OCI-LY7 (cell line): Measurements from ENCODE around the gene RHOBTB3. TPM values are rescaled to one million over a fixed set of nuclear protein-coding genes. Genes with fewer than 3 reads are reported as not detected.

Experiments
- BruUV-seq: library from RNA; stranded (reverse); fragments of 400-500 nt; replicated peaks from 2 replicates; lab custom pipeline; 2021; lab: Mats Ljungman, UMichigan
- CTCF ChIA-PET: fragments of 300-600 bp; sonication (Branson Sonifier 250); formaldehyde crosslinking; loops from one replicate; lab custom pipeline; 2022; ENCODE audit warnings: antibody characterized with exemption; ENCODE audit not compliant: unreplicated experiment; lab: Charles Lee
- POLR2A ChIA-PET: fragments of 300-600 bp; sonication (Branson Sonifier 250); formaldehyde crosslinking; loops from one replicate; lab custom pipeline; 2022; ENCODE audit warnings: antibody characterized with exemption; lab: Charles Lee
- DNase-seq: peaks from one replicate; pipeline ENCODE4 v3.0.0-alpha.2; 2015; ENCODE audit warnings: low spot score
- H2AFZ ChIP-seq: fragments of 200-600 bp; sonication (generic), shearing (Covaris generic); 2 replicates; pipeline ENCODE4 v1.6.1; 2014; ENCODE audit warnings: mild to moderate bottlenecking, antibody characterized with exemption, low read length, moderate library complexity
- H3K27ac ChIP-seq: fragments of 200-600 bp; sonication (generic); 2 replicates; pipeline ENCODE4 v1.5.1; 2014; ENCODE audit warnings: mixed run types, low read depth, mild to moderate bottlenecking, moderate library complexity, low read length, inconsistent platforms; ENCODE audit not compliant: poor library complexity, severe bottlenecking
- H3K36me3 ChIP-seq: fragments of 200-600 bp; sonication (generic); 2 replicates; pipeline ENCODE4 v1.6.1; 2014; ENCODE audit warnings: mild to moderate bottlenecking, antibody characterized with exemption, low read length, moderate library complexity, mixed read lengths; ENCODE audit not compliant: insufficient read depth
- H3K4me1 ChIP-seq: fragments of 200-600 bp; sonication (generic); 2 replicates; pipeline ENCODE4 v1.5.1; 2014; ENCODE audit warnings: mild to moderate bottlenecking, low read length; ENCODE audit not compliant: insufficient read depth, poor library complexity, severe bottlenecking
- H3K4me2 ChIP-seq: fragments of 200-600 bp; sonication (generic); 2 replicates; pipeline ENCODE4 v1.6.1; 2014; ENCODE audit warnings: mild to moderate bottlenecking, low read length
- H3K4me3 ChIP-seq: fragments of 200-600 bp; sonication (generic); 2 replicates; pipeline ENCODE4 v1.5.1; 2014; ENCODE audit warnings: mild to moderate bottlenecking, low read depth, low read length; ENCODE audit not compliant: poor library complexity, severe bottlenecking
- H3K79me2 ChIP-seq: fragments of 200-600 bp; sonication (generic); 2 replicates; pipeline ENCODE4 v1.6.1; 2016; ENCODE audit warnings: low read depth, mild to moderate bottlenecking, low read length, moderate library complexity, mixed read lengths; ENCODE audit not compliant: insufficient read depth
- H3K9me2 ChIP-seq: fragments of 200-600 bp; sonication (generic); 2 replicates; pipeline ENCODE4 v1.6.1; 2016; ENCODE audit warnings: mild to moderate bottlenecking, low read length, mixed read lengths; ENCODE audit not compliant: insufficient read depth
- H3K9me3 ChIP-seq: fragments of 200-600 bp; sonication (generic); 2 replicates; pipeline ENCODE4 v1.6.1; 2014; ENCODE audit warnings: mild to moderate bottlenecking, mixed run types, low read length, mixed read lengths
- H4K20me1 ChIP-seq: fragments of 200-600 bp; sonication (generic); 2 replicates; pipeline ENCODE4 v1.6.1; 2014; ENCODE audit warnings: mild to moderate bottlenecking, antibody characterized with exemption, low read length, moderate library complexity, mixed read lengths; ENCODE audit not compliant: insufficient read depth
- EZH2phosphoT487 ChIP-seq: fragments of 200-600 bp; sonication (generic); IDR thresholded peaks from 2 replicates; pipeline ENCODE4 v1.6.1; 2018; ENCODE audit warnings: low read depth, borderline replicate concordance, mild to moderate bottlenecking, mixed run types, antibody characterized with exemption, low read length, moderate library complexity, mixed read lengths
- intact Hi-C: fragments of 100-400 bp; cut with micrococcal nuclease; formaldehyde crosslinking; loops from one replicate; pipeline ENCODE4 v1.10.0; 2022; ENCODE audit not compliant: unreplicated experiment
- total RNA-seq, 2 experiments: library from RNA; depleted of rRNA in 1 of 2; stranded (reverse); fragments of >200 nt in 1 of 2; shearing (Covaris generic) in 1 of 2; gene quantifications; 2 replicates each; pipeline ENCODE4 v1.2.3, GENCODE V29; 2014 to 2022
- TF ChIP-seq, protein P1 (sequence below): fragments of 200-600 bp; sonication (generic); conservative IDR thresholded peaks from 2 replicates; pipeline ENCODE4 v1.5.1; 2014; ENCODE audit warnings: mild to moderate bottlenecking, antibody characterized with exemption, low read length, moderate library complexity, mixed read lengths

Gene RHOBTB3
- total RNA-seq, 2 experiments from 2014 or later: 0.51 to 4.0 TPM

DNA sequence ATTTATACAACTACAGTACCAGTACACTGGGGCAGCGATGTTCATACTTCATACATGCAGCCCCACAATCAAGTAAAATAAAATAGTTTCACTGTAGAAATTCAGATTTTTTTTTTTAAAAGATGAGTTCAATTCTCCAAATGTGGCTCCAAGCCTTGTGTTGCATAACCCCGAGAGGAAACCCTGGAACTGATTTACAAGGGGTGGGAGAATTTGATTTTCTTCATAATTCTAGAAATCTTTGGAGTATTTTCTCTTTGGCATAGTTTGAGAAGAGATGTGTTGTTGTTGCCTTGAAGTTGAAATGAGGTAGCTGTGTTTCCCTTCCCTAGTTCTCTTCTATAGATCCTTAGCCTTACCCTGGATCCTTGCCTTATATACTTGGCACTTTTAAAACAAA lies 3.1 kb downstream of the RHOBTB3 start:
- H3K9me2 ChIP-seq: no peaks in the 10 kb centered on the region
- ChIA-PET CTCF (no interaction called here), POLR2A (no interaction called here)
- no peak for DNase-seq
- no peak overlapping the region for H3K4me3 ChIP-seq
- H2AFZ ChIP-seq: no peak overlapping the region
- BruUV-seq: no TSS peak
- H3K9me3 ChIP-seq: no peaks in the 10 kb centered on the region
- intact Hi-C loops: no loop called here
- no peaks in the 10 kb centered on the region for H3K4me1 ChIP-seq
- TF ChIP-seq, protein P1, sequence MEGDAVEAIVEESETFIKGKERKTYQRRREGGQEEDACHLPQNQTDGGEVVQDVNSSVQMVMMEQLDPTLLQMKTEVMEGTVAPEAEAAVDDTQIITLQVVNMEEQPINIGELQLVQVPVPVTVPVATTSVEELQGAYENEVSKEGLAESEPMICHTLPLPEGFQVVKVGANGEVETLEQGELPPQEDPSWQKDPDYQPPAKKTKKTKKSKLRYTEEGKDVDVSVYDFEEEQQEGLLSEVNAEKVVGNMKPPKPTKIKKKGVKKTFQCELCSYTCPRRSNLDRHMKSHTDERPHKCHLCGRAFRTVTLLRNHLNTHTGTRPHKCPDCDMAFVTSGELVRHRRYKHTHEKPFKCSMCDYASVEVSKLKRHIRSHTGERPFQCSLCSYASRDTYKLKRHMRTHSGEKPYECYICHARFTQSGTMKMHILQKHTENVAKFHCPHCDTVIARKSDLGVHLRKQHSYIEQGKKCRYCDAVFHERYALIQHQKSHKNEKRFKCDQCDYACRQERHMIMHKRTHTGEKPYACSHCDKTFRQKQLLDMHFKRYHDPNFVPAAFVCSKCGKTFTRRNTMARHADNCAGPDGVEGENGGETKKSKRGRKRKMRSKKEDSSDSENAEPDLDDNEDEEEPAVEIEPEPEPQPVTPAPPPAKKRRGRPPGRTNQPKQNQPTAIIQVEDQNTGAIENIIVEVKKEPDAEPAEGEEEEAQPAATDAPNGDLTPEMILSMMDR: no peak
- TF ChIP-seq EZH2phosphoT487: no peak
- no peaks in the 10 kb centered on the region for H3K36me3 ChIP-seq
- no peak overlapping the region for H3K4me2 ChIP-seq
- H4K20me1 ChIP-seq: no peaks in the 10 kb centered on the region
- no peaks in the 10 kb centered on the region for H3K79me2 ChIP-seq
- H3K27ac ChIP-seq: no peak overlapping the region

DNA sequence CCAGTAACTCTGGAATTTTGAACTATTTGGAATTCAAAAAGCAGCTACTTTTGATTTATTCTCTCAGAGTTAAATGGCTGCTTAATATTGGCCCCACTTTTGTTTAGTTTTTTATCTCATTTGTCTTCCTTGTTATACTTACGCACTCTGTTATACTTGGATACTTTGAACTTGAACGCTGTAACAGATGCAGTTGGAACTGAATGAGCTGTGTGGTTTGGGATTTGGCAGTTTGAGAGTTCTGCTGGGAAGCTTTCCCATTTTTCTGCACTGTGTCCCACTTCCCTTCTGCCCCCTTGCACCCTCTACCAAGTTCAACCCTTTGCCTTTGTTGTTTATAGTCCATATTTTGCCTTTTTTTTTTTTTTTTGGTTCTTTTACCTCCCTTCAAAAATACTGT lies 3.8 kb downstream of the RHOBTB3 start:
- POLR2A ChIA-PET: interaction anchor here (1.0 to 1.1 kb wide), 3 partner anchors 10 to 33 kb away, joined by 3 to 6 read pairs (median 4); no protein-coding TSS in a partner anchor
- CTCF ChIA-PET: no interaction called here

DNA sequence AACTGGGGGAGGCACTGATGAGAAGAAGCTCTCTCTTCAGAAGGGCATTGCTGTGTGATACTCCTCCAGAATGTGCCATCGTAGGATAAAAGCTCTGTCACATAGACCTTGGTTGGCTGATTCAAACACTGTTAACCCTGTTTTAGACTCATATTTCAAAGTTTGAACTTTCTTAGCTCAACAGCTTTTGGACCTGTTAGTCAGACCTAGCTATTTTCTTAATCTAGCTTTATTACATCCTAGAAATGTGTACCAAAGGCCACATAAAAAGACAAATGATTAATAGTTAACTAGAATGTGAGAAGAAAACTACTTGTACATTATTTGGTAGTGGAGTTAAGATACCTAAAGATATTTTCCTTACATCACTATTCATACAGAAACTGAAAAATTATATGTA lies 4.3 kb downstream of the RHOBTB3 start:
- Histone ChIP-seq H3K9me2 (no peaks in the 10 kb centered on the region), H3K79me2 (no peaks in the 10 kb centered on the region), H3K9me3 (no peaks in the 10 kb centered on the region), H4K20me1 (no peaks in the 10 kb centered on the region), H3K36me3 (no peaks in the 10 kb centered on the region), H3K27ac (no peak overlapping the region), H3K4me3 (no peak overlapping the region), H2AFZ (no peak overlapping the region), H3K4me2 (no peak overlapping the region), H3K4me1 (no peaks in the 10 kb centered on the region)
- ChIA-PET POLR2A (interaction anchor here (0.5 to 1.1 kb wide), 6 partner anchors 10 to 712 kb away, joined by 3 to 6 read pairs (median 4); no protein-coding TSS in a partner anchor), CTCF (no interaction called here)
- TF ChIP-seq EZH2phosphoT487: no peak
- TF ChIP-seq, protein P1: no peak
- no peak for DNase-seq
- intact Hi-C loops: no loop called here
- no TSS peak for BruUV-seq

More for the DNA sequence above, 3.8 kb downstream of the RHOBTB3 start:
- Histone ChIP-seq H3K4me3 (no peak overlapping the region), H3K9me2 (no peaks in the 10 kb centered on the region), H4K20me1 (no peaks in the 10 kb centered on the region), H3K27ac (no peak overlapping the region), H3K9me3 (no peaks in the 10 kb centered on the region), H3K4me1 (no peaks in the 10 kb centered on the region), H3K4me2 (no peak overlapping the region), H3K79me2 (no peaks in the 10 kb centered on the region), H3K36me3 (no peaks in the 10 kb centered on the region), H2AFZ (no peak overlapping the region)
- no peak for DNase-seq
- TF ChIP-seq, protein P1: no peak
- no TSS peak for BruUV-seq
- intact Hi-C loops: no loop called here
